Panc1 (cell line): Measurements from ENCODE around the gene TIMP3. TPM values are rescaled to one million over a fixed set of nuclear protein-coding genes. Genes with fewer than 3 reads are reported as not detected.

ENCODE experiments used
- ATAC-seq: fragments of 200-7000 bp; cut with Tn5 transposase; 2 replicates; pipeline ENCODE4 v1.9.1; 2020; ENCODE audit warnings: mild to moderate bottlenecking, moderate library complexity
- BruUV-seq: library from RNA; stranded (reverse); fragments of 400-500 nt; replicated peaks from 2 replicates; lab custom pipeline; 2021; lab: Mats Ljungman, UMichigan
- CTCF ChIA-PET: fragments of 300-600 bp; sonication (Branson Sonifier 250); formaldehyde crosslinking; loops from one replicate; lab custom pipeline; 2022; ENCODE audit warnings: antibody characterized with exemption; lab: Charles Lee
- POLR2A ChIA-PET: fragments of 300-600 bp; sonication (Branson Sonifier 250); formaldehyde crosslinking; loops from one replicate; lab custom pipeline; 2022; ENCODE audit warnings: antibody characterized with exemption; lab: Charles Lee
- DNase-seq: peaks from one replicate; pipeline ENCODE4 v3.0.0-alpha.2; 2010; ENCODE audit warnings: low read depth, low spot score
- H3K27ac ChIP-seq: 2 replicates; pipeline ENCODE4 v1.5.1; 2011; ENCODE audit warnings: mild to moderate bottlenecking, low read length, inconsistent platforms
- H3K27me3 ChIP-seq: fragments of 200-500 bp; sonication (Bioruptor generic); 2 replicates; pipeline ENCODE4 v1.6.0; 2014; ENCODE audit warnings: low read length, inconsistent platforms; ENCODE audit not compliant: control insufficient read depth, insufficient read depth
- H3K36me3 ChIP-seq: fragments of 200-500 bp; sonication (Bioruptor generic); 2 replicates; pipeline ENCODE4 v1.5.1; 2014; ENCODE audit warnings: inconsistent platforms, mild to moderate bottlenecking, low read length, moderate library complexity; ENCODE audit not compliant: control insufficient read depth, insufficient read depth
- H3K4me1 ChIP-seq: 2 replicates; pipeline ENCODE4 v1.5.1; 2011; ENCODE audit warnings: inconsistent platforms, mild to moderate bottlenecking, low read length, moderate library complexity; ENCODE audit not compliant: control insufficient read depth, insufficient read depth
- H3K4me3 ChIP-seq, 2 experiments: 2 replicates each; pipeline ENCODE4 v1.5.1; 2011 to 2012; ENCODE audit warnings: low read depth in 2 of 2, low read length in 2 of 2, mild to moderate bottlenecking in 2 of 2, inconsistent platforms in 1 of 2, moderate library complexity in 1 of 2
- H3K9me3 ChIP-seq: fragments of 200-500 bp; sonication (Bioruptor generic); 2 replicates; pipeline ENCODE4 v1.5.1; 2014; ENCODE audit warnings: low read depth, mild to moderate bottlenecking, inconsistent platforms, low read length, moderate library complexity; ENCODE audit not compliant: control insufficient read depth, insufficient read depth
- POLR2AphosphoS5 ChIP-seq: IDR thresholded peaks from 2 replicates; pipeline ENCODE4 v1.6.1; 2012; ENCODE audit warnings: mild to moderate bottlenecking, low read depth, low read length, moderate library complexity
- REST ChIP-seq, 2 experiments: IDR thresholded peaks; 2 replicates each; pipeline ENCODE4 v1.6.1; 2011 to 2012; ENCODE audit warnings: low read depth in 2 of 2, control low read depth in 1 of 2, low read length in 1 of 2, mild to moderate bottlenecking in 1 of 2, moderate library complexity in 1 of 2; ENCODE audit not compliant: insufficient read depth in 1 of 2
- SIN3A ChIP-seq: IDR thresholded peaks from 2 replicates; pipeline ENCODE4 v1.6.1; 2012; ENCODE audit warnings: low read depth, mild to moderate bottlenecking, low read length, moderate library complexity, borderline replicate concordance; ENCODE audit not compliant: insufficient read depth
- TCF7L2 ChIP-seq: IDR thresholded peaks from 2 replicates; pipeline ENCODE4 v1.6.1; 2011; ENCODE audit warnings: mild to moderate bottlenecking, low read depth, low read length, inconsistent platforms
- in situ Hi-C: cut with HindIII; loops from 2 replicates; pipeline ENCODE4 v1.10.0; 2016; ENCODE audit warnings: low sequenced_read_pairs, low pct_unique_long_range_greater_than_20kb
- intact Hi-C: fragments of 100-400 bp; cut with micrococcal nuclease; formaldehyde crosslinking; loops from one replicate; pipeline ENCODE4 v1.10.0; 2022; ENCODE audit not compliant: unreplicated experiment
- total RNA-seq: library from RNA; stranded (reverse); gene quantifications from one replicate; pipeline ENCODE4 v1.2.1, GENCODE V29; 2021; ENCODE audit not compliant: unreplicated experiment
- TF ChIP-seq, protein P1 (sequence below): fragments of 450-650 bp; IDR thresholded peaks from 2 replicates; pipeline ENCODE4 v1.5.1; 2017; ENCODE audit warnings: mild to moderate bottlenecking

The TIMP3 gene
- total RNA-seq, 1 experiment from 2014 or later = 0.67 TPM

DNA sequence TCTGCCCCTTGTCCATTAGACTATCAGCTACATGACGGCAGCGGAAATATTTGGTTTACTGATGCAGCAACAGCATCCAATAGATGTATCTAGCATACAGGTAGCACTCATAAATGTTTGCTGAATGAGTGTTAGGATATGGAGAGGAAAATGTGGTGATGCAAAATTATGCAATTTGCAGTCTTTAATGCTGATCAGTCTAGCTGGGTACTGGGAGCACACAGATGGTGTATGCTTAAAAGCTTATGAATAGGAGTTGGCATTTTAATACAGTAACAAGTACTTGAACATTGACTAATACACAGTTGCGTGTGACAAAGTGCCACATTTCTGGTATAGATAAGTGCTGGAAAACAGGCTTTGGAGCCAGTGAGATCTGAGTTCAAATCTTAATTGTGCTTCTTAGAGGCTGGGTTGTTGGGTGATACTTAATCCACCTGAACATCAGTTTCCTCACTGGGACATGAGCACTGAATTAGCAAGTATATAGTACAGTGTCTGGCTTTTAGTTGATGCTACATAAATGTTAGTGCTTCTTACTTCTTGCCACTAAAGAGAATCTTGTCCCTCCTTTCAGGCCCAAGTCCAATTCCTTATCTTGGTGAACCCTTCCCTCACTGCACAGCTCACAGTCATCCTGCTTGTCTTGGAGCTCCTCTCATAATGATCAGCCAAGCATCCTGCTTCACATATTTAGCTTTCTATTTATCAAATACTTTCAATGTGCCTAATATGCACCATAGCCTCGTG, 99.6 kb downstream of the TIMP3 start:
- TF ChIP-seq TCF7L2 (no peak), POLR2AphosphoS5 (no peak), SIN3A (no peak), REST (IDR thresholded peaks at IDR 0.05; ENCODE audit: insufficient read depth in 1 of 2, low read depth in 2 of 2, low read length in 1 of 2) (no peak)
- TF ChIP-seq, protein P1, sequence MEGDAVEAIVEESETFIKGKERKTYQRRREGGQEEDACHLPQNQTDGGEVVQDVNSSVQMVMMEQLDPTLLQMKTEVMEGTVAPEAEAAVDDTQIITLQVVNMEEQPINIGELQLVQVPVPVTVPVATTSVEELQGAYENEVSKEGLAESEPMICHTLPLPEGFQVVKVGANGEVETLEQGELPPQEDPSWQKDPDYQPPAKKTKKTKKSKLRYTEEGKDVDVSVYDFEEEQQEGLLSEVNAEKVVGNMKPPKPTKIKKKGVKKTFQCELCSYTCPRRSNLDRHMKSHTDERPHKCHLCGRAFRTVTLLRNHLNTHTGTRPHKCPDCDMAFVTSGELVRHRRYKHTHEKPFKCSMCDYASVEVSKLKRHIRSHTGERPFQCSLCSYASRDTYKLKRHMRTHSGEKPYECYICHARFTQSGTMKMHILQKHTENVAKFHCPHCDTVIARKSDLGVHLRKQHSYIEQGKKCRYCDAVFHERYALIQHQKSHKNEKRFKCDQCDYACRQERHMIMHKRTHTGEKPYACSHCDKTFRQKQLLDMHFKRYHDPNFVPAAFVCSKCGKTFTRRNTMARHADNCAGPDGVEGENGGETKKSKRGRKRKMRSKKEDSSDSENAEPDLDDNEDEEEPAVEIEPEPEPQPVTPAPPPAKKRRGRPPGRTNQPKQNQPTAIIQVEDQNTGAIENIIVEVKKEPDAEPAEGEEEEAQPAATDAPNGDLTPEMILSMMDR = no peak
- Histone ChIP-seq H3K27ac (no peak overlapping the region), H3K36me3 (no peaks in the 10 kb centered on the region), H3K4me3 (no peak overlapping the region), H3K9me3 (no peaks in the 10 kb centered on the region), H3K27me3 (no peaks in the 10 kb centered on the region), H3K4me1 (no peaks in the 10 kb centered on the region)
- no peak for DNase-seq
- intact Hi-C loops (no loop called here), in situ Hi-C loops (no loop called here)
- ChIA-PET CTCF (no interaction called here), POLR2A (no interaction called here)
- no TSS peak for BruUV-seq
- ATAC-seq = no peak

GRCh38 chr22:32901925-32902324, 100.4 kb downstream of the TIMP3 start:
- intact Hi-C loops = no loop called here
- Histone ChIP-seq H3K27ac (no peak overlapping the region), H3K9me3 (no peaks in the 10 kb centered on the region), H3K4me1 (no peaks in the 10 kb centered on the region), H3K36me3 (no peaks in the 10 kb centered on the region), H3K4me3 (no peak overlapping the region), H3K27me3 (no peaks in the 10 kb centered on the region)
- no peak for TF ChIP-seq SIN3A
- TF ChIP-seq TCF7L2 = no peak
- TF ChIP-seq, protein P1 = no peak
- no peak for TF ChIP-seq REST (IDR thresholded peaks at IDR 0.05; ENCODE audit: insufficient read depth in 1 of 2, low read depth in 2 of 2, low read length in 1 of 2)
- TF ChIP-seq POLR2AphosphoS5 = no peak
- ChIA-PET CTCF (no interaction called here), POLR2A (no interaction called here)
- ATAC-seq = no peak
- in situ Hi-C loops = no loop called here
- DNase-seq = no peak
- BruUV-seq = no TSS peak
